Activated T-cell treated with anti-CD3 and anti-CD28 coated beads for 1 hour (primary cell): ENCODE measurements around the gene SLC6A4.
"Not testable (repeated sequence)": the region's sequence is repeated elsewhere in the genome, so short reads cannot be mapped to it uniquely, and the experiment has no call there.

Experiments used
- DNase-seq: peaks from one replicate; pipeline ENCODE4 v3.0.0-alpha.2; 2020; ENCODE audit warnings: low read depth

Gene SLC6A4

DNA sequence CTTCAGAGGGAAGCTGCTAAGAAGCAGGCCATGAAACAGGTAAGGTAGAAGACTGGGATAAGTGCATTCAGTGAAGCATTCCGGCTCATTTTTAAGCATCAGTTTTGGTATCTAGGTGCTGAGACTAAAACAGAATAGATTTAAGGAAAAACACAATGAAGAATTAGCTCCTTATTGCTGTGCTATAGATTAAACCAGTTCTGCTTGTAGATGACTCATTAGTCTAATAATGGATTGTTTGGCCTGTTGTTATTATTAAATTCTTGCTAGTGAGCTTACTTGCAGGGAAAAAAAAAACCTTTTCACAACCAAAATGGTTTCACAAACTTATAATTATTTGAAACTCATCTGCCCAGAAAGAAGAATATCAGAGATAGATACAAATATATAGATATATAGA lies 62.9 kb downstream of the SLC6A4 start:
- DNase-seq, result no peak

GRCh38 chr17:30170415-30170987 lies 65.0 kb downstream of the SLC6A4 start:
- no peak for DNase-seq

GRCh38 chr17:30165960-30166359 lies 69.5 kb downstream of the SLC6A4 start:
- no peak for DNase-seq

DNA sequence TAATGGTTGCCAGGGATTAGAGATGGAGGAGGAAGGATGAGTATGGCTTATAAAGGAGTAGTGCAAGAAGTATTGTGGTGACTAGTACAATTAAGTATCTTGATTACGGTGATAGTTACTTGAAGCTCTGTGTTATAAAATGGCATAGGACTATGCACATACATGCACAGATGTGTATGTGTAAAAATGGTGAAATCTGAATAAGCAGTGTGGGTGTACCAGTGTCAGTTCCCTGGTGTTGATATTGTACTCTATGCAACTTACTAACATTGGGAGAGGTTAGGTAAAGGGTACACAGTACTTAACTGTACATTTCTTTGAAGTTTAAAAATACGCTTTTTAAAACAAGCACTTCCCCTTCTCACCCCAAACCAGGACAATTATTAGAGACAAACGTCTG lies 70.3 kb downstream of the SLC6A4 start:
- DNase-seq, result no peak

DNA sequence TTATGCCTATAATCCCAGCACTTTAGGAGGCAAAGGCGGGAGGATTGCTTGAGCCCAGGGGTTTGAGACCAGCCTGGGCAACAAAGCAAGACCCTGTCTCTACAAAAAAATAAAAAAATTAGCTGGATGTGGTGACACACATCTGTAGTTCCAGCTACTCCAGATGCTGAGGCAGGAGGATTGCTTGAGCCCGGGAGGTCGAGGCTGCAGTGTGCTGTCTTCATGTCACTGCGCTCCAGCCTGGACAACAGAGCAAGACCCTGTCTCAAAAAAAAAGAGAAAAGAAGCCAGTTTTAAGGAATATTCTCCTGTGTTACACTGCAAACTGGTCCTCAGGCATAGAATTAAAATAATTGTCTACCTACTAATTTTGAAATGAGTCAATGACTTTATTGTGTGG lies 71.0 kb downstream of the SLC6A4 start:
- no peak for DNase-seq

GRCh38 chr17:30161601-30162000 lies 73.9 kb downstream of the SLC6A4 start:
- no peak for DNase-seq

DNA sequence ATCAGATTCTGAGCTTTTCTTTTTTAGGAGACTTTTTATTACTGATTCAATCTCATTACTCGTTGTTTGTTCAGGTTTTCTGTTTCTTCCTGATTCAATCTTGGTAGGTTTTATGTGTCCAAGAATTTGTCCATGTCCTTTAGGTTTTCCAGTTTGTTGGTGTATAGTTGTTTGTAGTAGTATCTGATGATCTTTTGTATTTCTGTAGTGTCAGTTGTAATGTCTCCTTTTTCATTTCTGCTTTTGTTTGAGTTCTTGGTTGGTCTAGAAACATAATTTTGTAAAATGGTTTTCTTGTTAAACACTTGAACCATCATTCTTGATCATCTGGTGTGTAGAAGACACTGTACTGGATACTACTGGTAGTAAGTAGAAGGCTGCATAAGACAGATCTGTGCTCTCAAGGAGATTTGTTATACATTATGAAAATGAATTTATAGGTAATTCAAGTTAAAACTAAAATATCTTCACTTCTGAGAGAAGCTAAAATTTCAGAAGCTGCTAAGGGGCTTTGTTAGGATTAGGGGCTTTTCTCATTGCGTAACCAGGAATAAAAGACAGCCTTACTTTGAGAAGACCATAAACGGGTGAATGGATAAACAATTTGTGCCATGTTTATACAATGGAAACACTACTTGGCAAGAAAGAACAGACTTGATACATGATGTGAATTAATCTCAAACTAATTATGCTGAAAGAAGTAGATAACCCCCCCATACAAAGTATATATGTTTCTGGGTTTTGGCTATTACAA lies 74.9 kb downstream of the SLC6A4 start:
- DNase-seq, result no peak

DNA sequence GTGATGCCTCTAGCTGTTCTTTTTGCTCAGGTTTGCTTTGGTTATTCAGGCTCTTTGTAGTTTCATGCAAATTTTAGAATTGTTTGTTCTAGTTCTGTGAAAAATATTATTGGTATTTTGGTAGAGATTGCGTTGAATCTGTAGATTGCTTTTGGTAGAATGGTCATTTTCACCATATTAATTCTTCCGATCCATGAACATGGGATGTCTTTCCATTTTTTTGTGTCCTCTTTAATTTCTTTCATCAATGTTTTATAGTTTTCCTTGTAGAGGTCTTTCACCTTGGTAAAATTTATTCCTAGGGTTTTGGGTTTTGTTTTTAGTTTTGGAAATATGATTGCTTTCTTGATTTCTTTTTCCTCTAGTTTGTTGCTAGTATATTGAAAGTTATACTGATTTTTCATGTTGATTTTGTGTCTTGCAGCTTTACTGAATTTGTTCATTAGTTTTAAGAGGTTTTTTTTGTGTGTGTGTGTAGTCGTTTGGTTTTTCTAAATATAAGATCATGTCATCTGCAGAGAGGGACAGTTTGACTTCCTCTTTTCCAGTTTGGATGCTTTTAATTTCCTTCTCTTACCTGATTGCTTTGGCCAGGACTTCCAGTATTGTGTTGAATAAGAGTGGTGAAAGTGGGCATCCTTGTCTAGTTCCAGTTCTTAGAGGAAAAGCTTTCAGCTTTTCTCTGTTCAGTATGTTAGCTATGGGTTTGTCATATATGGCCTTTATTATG lies 76.4 kb downstream of the SLC6A4 start:
- no peak for DNase-seq

DNA sequence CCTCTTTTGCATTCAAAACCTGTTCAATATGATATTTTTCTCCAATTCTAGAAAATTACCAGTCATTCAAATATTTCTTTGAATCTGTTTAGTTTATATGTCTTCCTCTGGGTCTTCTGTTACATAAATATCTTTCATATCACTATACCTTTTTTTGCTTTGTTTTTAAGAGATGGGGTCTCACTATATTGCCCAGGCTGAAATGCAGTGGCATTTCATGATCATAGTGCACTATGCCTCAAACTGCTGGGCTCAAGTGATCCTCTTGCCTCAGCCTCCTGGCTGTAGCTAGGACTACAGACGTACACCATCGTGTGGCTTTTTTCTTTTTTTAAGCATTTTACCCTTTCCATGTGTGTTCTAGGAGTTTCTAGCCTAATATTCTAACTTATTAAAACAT lies 80.1 kb downstream of the SLC6A4 start:
- no peak for DNase-seq

GRCh38 chr17:30153463-30153862 lies 82.0 kb downstream of the SLC6A4 start:
- DNase-seq, result no peak

- no peak for DNase-seq
Observed at GRCh38 chr17:30151471-30151870, 84.0 kb downstream of the SLC6A4 start.

- no peak for DNase-seq
Observed at GRCh38 chr17:30148376-30148775, 87.1 kb downstream of the SLC6A4 start.

- DNase-seq, result not testable (repeated sequence)
Observed at GRCh38 chr17:30147860-30148259, 87.6 kb downstream of the SLC6A4 start.
